Stomach (tissue), 4 donors: ENCODE data around the gene RFTN1.

Experiments used
- EP300 ChIP-seq: sonication (generic); formaldehyde crosslinking; IDR thresholded peaks from one replicate; pipeline ENCODE4 v1.6.1; 2017; ENCODE audit warnings: antibody characterized with exemption
- POLR2A ChIP-seq, 4 donors: fragments of 450-650 bp; IDR thresholded peaks; one replicate each; pipeline ENCODE4 v1.6.1; 2016; ENCODE audit warnings: antibody characterized with exemption in 4 of 4, control low read depth in 2 of 4, mild to moderate bottlenecking in 1 of 4, moderate library complexity in 1 of 4
- TF ChIP-seq, protein P1 (sequence below), 7 experiments: fragments of 450-650 bp in 4 of 7; fragments of 200-600 bp in 3 of 7; sonication (generic) in 3 of 7; IDR thresholded peaks; one replicate each; pipeline ENCODE4 v1.5.1; 2016 to 2019; ENCODE audit warnings: antibody characterized with exemption in 7 of 7, control low read depth in 2 of 7, mild to moderate bottlenecking in 1 of 7

DNA sequence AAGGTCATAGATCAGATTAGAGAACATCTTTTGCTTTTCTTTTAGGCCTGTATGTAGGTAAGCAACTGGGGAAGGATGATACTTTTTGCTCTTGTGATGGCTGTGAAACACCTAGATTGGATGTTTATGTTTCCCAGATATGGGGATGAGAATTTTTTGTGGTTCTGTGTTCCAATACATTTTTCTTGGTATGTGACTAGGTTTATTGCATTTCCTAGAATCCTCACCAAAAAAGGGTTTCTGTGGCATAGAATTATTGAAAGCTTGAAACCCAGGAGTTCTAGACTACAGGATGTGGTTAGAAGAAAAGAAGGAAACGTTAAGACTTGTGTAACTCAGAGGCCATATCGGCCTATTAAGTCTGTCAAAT lies 222.7 kb downstream of the RFTN1 start:
- TF ChIP-seq, protein P1, sequence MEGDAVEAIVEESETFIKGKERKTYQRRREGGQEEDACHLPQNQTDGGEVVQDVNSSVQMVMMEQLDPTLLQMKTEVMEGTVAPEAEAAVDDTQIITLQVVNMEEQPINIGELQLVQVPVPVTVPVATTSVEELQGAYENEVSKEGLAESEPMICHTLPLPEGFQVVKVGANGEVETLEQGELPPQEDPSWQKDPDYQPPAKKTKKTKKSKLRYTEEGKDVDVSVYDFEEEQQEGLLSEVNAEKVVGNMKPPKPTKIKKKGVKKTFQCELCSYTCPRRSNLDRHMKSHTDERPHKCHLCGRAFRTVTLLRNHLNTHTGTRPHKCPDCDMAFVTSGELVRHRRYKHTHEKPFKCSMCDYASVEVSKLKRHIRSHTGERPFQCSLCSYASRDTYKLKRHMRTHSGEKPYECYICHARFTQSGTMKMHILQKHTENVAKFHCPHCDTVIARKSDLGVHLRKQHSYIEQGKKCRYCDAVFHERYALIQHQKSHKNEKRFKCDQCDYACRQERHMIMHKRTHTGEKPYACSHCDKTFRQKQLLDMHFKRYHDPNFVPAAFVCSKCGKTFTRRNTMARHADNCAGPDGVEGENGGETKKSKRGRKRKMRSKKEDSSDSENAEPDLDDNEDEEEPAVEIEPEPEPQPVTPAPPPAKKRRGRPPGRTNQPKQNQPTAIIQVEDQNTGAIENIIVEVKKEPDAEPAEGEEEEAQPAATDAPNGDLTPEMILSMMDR (IDR thresholded peaks at IDR 0.05): no peak
- TF ChIP-seq POLR2A (IDR thresholded peaks at IDR 0.05) (no peak), EP300 (no peak)
